Body of pancreas (tissue), 4 donors: ENCODE data around the gene ZNF488.

Experiments used
- CTCF ChIP-seq, 7 experiments: fragments of 450-650 bp in 4 of 7; fragments of 200-600 bp in 3 of 7; sonication (generic) in 3 of 7; IDR thresholded peaks; one replicate each; pipeline ENCODE4 v1.5.1; 2016 to 2019; ENCODE audit warnings: antibody characterized with exemption in 7 of 7
- POLR2A ChIP-seq, 3 donors: fragments of 450-650 bp; IDR thresholded peaks; one replicate each; pipeline ENCODE4 v1.6.1; 2016; ENCODE audit warnings: antibody characterized with exemption in 3 of 3, mild to moderate bottlenecking in 2 of 3

DNA sequence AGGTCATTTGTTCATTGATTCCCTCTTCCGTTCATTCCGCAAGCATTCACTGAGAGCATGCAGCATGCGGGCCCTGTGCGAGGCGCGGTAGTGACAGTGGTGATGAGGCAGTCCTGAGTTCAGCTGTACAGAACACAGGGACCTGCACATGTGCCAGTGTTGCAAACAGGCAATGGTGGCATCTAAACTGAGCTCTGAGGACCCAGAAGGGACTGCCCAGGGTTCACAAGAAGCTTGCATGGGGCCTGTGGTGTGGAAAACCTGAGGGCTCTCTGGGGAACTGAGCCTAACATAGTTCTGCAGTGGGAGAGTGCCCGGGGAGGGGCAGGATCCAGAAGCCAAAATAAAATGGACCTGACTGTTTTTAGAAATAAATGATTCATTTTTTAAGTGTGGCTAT lies 13.2 kb downstream of the ZNF488 start:
- TF ChIP-seq POLR2A (IDR thresholded peaks at IDR 0.05) (no peak), CTCF (IDR thresholded peaks at IDR 0.05) (no peak)
